Activated CD4-positive, CD25-positive, alpha-beta regulatory T cell treated with anti-CD3 and anti-CD28 coated beads, Interleukin-2, amount 50 U/mL, for 24 hours (primary cell): ENCODE data around the gene CTNNA2.

Source experiments
- ATAC-seq, 2 donors: fragments of 150-1000 bp; cut with Tn5 transposase; one replicate each; pipeline ENCODE4 v1.10.0; 2021; ENCODE audit warnings: mild to moderate bottlenecking in 1 of 2, moderate library complexity in 1 of 2

CTNNA2 gene

GRCh38 chr2:79793006-79793405 is 280.2 kb downstream of the CTNNA2 start:
- no peak for ATAC-seq

DNA sequence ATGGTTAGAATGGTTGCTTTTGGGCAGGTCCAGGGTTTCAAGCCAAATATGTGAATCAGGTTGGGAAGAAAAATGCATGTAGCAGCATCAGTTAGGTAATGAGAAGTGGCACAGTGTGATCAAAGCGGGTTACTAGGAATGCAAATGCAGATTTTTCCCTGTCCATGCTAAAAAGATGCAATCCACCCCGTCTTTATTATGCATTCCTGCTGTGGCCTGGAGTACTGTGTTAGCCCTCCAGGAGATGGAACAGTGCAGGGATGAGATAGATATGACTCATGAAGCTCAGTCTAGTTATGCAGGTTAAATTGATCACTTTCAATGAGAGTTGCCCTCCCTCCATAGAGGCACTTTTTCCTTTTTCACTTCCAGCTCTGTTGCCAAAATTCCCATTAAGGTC is 283.8 kb downstream of the CTNNA2 start:
- ATAC-seq: no peak

DNA sequence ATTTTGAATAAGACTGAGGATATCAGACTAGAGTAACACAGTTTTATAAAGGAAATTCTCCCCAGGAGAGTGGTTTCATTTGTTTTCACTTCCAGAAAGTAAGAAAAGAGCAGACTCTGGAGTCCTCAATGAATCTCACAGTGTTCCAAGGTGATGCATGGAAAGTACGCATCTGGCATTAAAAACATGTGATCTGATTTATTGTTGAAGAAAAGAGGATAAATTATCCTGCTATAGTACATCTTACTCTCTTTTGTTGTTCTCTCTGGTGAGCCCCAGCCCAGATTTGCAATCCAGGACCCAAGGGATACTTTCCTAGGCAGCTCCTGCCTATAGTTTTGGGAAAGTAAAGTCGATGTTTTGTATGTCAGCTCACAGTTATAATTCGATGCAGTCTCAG is 285.9 kb downstream of the CTNNA2 start:
- ATAC-seq: no peak

DNA sequence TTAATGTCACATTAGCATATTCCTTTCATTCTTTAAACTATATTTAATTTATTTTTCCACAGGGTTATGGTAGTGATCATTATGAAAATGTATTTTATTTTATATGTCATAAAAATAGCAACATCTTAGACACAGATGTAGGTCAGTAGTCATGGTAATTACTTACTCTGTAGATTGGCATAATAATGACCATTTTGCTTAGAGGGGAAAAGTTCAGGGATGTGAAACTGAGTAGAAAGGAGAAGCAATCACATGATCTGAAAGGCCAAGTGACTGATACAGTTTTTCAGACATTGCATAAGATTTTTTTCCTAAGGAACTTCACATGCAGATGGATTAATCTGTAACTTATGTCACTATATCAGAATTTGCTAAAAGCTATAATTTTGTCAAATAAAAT is 286.9 kb downstream of the CTNNA2 start:
- ATAC-seq: no peak

- ATAC-seq: no peak
Observed at GRCh38 chr2:79801082-79801481, 288.2 kb downstream of the CTNNA2 start.

DNA sequence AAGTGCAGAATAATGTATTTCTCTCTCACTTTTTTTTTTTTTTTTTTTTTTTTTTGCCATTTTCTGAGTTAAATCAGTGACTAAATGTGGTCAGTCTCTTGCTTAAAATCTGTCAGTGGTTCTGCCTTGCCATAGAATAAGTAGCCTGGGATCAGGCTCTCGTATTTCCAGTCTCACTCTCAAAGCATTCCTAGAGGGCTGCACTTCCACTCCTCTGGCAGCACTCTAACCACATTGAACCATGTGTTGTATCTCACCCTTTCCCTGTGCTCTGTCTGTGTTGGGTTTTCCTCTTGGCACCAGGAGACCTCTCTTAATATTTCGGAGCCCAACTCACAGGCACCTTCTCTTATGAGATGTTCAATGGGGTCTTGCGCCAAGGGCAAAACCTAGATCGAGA is 304.4 kb downstream of the CTNNA2 start:
- ATAC-seq: no peak

- no peak for ATAC-seq
Observed at GRCh38 chr2:79820281-79820680, 307.4 kb downstream of the CTNNA2 start.

DNA sequence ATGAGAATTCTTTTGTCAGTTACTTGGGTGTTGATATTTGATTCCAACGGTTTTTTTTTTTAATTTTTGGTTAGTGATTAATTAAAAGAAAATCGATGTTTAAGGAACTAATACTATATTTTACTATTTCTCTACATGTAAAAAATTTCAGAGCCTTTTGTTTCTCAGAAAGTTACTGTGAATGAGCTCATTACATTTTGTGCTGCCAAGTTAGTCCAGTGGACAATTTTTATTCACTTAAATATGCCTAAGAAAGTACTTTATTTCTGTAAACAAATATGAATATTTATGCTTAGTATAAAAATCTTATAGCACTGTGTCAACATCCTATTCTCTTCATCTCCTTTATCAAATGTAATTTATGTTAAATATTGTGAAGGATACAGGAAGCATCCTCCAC is 309.3 kb downstream of the CTNNA2 start:
- ATAC-seq: no peak

- no peak for ATAC-seq
Observed at GRCh38 chr2:79824086-79824786, 311.4 kb downstream of the CTNNA2 start.

- no peak for ATAC-seq
Observed at GRCh38 chr2:79827881-79828280, 315.0 kb downstream of the CTNNA2 start.

- ATAC-seq: no peak
Observed at GRCh38 chr2:79830501-79830900, 317.6 kb downstream of the CTNNA2 start.

DNA sequence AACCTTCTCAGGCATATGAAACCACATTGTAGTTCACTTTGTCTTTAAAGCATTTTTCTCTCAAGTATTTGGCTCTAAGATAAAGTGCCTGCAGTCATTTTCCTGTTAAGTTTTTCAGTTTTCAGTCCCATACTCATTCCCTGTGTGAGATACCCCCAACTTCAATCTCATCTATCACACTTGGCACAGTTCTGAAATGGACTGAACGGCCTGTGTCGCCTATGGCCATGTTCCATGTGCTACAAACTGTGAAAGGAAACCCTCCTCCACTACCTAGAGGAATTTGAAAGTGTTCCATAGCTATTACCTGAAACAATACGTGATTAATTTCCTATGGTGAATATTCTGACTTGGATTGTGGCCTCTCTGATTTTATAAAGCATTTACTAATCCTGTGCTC is 319.1 kb downstream of the CTNNA2 start:
- no peak for ATAC-seq

- ATAC-seq: no peak
Observed at GRCh38 chr2:79832511-79833234, 319.8 kb downstream of the CTNNA2 start.

DNA sequence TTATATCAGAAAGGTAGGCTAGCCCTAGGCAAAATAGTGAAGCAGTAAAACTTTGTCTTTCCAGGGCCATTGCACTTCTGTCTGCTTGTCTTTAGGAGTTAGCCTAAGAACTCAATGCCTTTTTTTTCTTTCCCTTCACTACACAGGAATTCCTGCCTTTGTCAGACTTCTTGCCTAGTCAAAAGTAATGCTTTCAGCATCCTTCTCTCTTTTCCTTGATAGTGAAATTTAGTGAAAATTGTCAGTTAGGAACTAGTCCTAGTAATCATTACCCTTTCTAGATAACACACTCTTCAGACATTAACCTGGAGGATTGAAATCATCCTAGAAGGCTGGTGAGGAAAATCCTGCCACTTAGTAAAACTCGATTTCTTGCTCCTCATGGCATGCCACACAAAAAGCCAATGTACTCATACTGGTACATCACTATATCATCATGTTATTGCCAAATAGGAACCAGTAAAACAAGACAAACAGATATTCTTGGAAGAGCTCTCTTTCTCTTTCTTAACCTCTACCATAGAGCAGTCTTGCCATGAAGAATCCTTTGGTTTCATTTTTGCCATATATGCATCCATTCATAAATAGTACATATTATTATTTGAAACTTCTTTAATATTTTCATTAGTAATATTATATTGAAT is 320.5 kb downstream of the CTNNA2 start:
- no peak for ATAC-seq

GRCh38 chr2:79835911-79836310 is 323.1 kb downstream of the CTNNA2 start:
- ATAC-seq: no peak

DNA sequence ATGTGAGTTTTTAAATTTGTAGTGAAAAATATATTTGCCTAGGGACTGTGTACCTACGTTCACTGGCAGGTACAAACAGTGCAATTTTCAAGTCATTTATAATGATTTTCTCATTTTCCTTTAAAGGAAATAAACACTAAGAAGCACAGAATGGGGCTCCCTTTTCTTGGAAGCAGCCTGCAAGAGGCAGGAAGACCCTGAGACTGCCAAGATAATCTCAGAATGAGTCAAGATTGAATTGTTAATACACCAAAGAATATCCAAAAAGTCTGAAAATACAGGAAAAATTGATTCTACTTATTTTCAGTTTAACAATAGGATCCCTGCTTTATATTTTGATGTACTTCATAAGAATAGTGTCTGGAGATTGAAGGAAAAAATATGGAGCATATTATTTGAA is 331.2 kb downstream of the CTNNA2 start:
- no peak for ATAC-seq

DNA sequence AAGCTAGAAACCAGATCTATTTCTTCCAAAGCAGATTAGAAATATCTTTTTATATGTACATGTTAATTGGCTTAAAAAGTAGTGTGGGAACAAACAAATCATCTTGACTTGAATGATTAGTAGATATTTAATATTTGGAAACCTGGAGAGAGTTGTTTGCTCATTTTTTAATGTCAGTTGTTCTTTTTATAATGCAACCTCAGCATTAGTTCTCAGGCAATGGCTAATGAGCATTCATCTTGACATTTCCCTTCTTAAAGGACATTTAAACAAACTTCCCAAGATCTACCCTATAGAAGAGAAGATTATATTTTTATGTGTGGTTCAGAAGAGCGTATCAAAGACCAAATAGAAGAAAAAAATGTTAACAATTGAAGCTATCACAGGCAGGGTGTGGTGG is 334.0 kb downstream of the CTNNA2 start:
- ATAC-seq: no peak

DNA sequence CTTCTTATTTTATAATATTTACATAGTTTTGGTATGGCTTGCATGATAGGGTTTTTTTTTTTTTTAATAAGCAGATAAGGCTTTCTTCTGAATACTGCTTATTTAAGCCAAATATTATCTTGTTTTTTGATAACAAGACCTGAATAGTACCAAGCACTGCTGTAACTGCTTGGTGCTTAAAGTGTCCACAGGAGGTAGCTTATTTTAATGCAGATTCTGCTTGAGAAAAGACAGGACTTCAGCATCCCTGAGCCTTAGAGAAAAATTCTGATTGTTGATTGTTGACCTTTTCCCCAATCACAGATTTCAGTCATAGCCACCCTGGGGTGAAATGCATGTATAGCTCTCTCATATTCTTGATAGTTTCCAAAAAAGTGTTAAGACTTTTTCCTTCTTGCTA is 336.4 kb downstream of the CTNNA2 start:
- no peak for ATAC-seq

- ATAC-seq: no peak
Observed at GRCh38 chr2:79849949-79850348, 337.1 kb downstream of the CTNNA2 start.

DNA sequence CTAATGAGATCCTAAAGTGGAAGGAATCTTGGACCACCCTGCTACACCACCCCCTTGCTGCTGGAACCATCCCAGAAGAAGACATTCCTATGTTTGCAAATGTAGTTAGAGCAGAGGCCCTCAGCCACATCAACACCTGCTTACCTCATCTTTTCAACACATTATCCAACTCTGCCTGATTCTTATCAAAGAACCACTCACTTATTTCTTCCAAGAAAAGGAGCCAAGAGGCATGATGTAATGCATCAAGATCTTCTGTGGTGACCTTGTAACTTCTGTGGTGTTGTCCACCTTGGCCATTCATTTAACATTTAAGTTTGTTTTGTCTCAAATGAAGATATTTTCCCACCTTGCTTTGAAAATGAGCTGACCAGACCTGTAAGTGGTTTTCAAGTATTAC is 338.1 kb downstream of the CTNNA2 start:
- no peak for ATAC-seq

DNA sequence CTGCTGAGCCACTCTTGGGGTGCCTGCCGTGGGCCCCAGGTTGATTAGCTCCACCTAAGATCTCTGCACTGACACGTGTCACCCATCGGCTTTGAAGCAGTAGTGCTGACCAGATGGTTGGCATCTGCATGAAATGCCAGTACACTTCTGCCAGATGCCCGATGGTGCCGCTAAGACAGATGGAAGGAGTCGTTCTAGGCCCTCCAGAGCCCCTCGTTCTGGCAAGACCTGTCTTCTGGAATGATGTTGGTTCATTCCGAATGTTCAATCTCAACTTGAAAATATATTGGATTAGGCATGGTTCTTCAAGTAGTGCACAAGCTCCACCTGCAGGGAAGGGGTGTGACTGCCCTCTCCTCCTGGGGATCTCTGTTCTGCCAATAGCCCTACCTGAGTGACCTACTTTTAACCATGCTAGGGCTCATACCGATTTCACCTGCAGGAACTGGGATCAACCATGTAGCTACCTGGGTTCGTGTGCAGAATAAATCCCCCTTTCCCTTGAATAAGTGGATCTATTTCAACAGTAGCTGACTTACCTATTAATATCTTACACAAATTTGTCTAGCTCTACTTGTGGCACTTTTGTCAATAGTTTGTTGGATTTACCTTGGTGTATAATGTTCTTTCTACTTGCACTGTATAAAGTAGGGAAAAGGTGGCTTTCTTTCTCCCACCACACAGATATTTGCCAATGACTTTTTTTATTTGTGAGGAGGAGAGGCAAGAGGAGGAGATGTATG is 342.6 kb downstream of the CTNNA2 start:
- ATAC-seq: no peak

GRCh38 chr2:79857888-79858287 is 345.0 kb downstream of the CTNNA2 start:
- no peak for ATAC-seq
